GM18502 (cell line): ENCODE results near the gene DMXL1.

ENCODE experiments used
- ATAC-seq: cut with Tn5 transposase; IDR thresholded peaks from one replicate; pipeline ENCODE4 v1.9.1; 2021; ENCODE audit warnings: mild to moderate bottlenecking; ENCODE audit not compliant: unreplicated experiment, poor library complexity

Gene DMXL1

GRCh38 chr5:119070828-119071560, at the start of gene DMXL1:
DMXL1 (plus strand) TSS chr5:119071087; CDS start chr5:119071570, 483 bp downstream.
- ATAC-seq, result peak; percentile 85

DNA sequence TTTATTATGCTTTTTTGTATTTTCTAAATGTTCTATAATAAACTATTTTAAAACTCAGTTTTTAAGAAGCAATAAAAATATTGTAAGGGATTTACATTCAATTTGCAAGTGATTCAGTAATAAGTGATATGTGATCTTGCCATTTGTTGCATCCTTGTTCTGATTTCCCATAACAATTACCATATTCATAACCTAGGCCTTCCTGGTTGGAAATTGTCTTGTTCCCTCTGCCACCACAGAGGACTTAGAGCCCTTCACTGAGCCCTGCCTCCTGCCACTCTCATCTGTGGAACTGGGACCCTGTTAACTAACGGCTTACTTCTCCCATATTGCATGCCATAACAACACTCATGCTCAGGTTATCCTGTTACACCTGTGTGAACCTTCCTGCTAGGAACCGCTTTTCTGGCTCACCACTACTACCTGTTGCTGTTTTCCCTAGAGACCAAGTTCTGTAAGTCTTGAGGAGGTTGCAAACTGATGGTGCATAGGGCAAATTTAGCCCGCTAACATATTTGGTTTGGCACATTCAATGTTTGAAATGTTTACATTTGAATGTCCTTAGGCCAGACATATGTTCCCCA, 49.6 kb upstream of the DMXL1 start:
- no peak for ATAC-seq

DNA sequence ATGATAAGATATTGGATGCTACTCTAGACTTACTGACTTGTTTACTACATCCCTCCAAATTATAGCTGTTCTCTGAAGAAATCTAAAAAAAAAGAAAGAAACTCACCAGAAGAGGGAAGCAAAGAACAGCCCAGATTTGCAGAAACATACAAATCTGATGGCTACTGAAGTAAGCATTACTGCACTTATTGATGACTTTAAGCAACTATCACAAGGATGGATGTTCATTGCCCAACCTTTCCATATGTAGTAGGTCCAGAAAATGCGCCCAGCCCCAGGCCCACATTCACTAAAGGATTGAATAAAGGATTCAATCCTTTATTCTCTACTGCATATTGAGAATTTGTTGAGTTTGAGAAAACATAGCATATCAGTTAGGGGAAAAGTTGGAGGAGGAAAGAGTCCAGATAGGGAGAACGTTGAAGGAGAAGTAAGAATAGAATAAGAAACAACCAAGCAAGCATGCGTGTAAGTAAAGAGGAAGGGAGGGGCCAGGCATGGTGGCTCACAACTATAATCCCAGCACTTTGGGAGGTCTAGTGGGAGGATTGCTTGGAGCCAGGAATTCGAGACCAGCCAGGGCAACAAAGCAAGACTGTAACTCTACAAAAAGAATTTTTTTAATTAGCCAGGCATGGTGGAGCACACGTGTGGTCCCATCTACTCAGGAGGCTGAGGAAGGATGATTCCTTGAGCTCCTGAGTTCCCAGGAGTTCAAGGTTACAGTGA, 48.7 kb upstream of the DMXL1 start:
- ATAC-seq, result peak; percentile 85

GRCh38 chr5:119022773-119023172, 48.1 kb upstream of the DMXL1 start:
- no peak for ATAC-seq

DNA sequence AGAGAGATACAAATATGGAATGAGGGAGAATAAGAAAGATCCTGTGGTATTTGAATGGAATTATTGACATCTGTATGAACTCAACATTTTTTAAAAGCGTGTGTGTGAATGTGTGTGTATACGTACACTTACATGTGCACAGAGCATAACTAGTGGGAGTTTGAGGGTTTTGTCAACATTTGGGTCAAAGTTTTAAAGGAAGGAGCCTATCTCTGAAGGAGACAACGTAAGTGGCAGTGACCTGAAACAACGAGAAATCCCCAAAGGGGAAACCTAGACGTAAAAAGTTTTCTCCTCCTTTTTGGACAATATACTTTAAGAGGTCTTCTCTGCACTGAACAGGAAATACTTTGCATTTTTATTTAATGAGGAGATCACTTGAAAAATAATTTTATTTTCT, 42.3 kb upstream of the DMXL1 start:
- ATAC-seq, result no peak

GRCh38 chr5:119031011-119031886, 39.6 kb upstream of the DMXL1 start:
- ATAC-seq, result peak; percentile 81

DNA sequence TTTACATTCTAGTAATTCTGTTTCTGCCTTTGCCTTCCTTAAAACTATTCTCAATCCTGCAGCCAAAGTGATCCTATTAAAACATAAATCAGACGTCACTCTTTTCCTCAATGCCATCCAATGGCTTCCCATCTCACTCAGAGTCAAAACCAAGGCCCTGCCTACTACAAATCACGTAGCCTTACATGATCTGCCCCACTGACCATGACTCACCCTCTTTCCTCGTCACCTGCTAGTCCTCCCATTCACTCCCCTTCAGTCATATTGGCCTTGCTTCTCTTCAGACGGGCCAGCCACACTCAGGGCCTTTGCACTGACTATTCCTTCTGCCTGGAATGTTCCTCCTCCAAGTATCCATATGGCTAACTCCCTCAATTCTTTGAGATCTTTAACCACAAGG, 39.0 kb upstream of the DMXL1 start:
- ATAC-seq, result peak; percentile 66

DNA sequence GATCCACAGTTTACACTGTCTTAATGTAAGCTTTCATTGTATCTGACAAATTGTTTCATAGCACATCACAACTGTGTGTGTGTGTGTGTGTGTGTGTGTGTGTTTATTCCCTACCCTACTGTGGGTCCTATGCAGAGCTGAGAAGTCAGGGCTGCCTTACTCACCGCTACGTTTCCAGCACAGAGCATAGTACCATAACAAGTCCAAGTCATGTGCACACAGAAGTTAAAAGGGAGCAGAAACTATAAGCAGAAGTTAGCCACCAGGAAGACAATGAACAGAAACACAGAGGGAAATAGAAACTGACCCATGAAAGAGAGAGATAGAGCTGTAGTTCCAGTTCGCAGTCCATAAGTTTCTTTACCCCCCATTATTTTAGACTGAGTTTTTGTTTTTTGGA, 38.2 kb upstream of the DMXL1 start:
- no peak for ATAC-seq

- ATAC-seq, result no peak
Measured at GRCh38 chr5:119033135-119033534, 37.8 kb upstream of the DMXL1 start.

- no peak for ATAC-seq
Measured at GRCh38 chr5:119036101-119036762, 34.7 kb upstream of the DMXL1 start.

DNA sequence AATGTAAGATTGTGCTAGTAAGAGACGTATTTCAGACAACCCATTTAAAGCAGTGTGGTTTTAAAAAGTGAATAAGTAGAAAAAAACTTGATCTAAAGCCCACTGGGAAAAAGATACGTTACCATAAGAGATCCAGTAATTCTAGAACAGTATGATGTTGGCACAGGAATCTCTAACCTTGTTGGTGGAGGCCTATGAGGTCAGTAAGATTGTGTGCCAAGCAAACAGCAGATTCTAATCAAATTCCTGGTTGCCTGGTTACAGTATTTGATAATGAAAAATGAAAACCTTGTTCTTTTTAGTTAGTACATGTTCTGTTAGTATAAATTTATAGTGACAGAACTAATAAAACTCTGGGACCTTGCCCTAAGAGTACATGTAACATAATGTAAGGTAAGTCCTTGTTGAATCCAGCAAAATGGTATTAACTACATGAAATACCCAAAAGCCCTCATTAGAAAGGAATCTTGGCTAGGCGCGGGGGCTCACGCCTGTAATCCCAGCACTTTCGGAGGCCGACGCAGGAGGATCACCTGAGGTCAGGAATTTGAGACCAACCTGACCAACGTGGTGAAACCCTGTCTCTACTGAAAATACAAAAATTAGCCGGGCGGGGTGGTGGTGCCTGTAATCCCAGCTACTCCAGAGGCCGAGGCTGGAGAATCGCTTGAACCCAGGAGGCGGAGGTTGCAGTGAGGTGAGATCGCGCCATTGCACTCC, 33.2 kb upstream of the DMXL1 start:
- ATAC-seq, result no peak

DNA sequence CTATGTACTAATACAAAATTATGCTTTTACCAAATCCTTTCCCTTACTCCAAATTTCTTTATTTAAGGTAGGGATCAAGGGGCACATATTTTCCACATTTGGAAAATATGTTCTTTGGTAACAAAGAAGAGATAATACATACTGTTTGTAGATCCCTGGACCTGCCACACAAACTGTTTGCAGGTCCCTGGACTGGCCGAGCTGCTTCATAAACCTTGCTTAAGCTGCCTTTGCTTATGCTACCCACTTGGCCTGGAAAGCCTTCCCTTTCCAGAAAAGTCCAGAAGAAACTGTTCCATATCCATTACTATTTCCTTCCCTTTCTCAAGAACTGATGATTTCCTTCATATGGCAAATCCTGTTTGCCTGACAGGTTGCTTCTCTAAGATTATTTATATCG, 22.6 kb upstream of the DMXL1 start:
- no peak for ATAC-seq

- no peak for ATAC-seq
Measured at GRCh38 chr5:119049824-119050449, 20.9 kb upstream of the DMXL1 start.

GRCh38 chr5:119054101-119054500, 16.8 kb upstream of the DMXL1 start:
- ATAC-seq, result no peak

- ATAC-seq, result no peak
Measured at GRCh38 chr5:119055294-119055693, 15.6 kb upstream of the DMXL1 start.

- no peak for ATAC-seq
Measured at GRCh38 chr5:119058979-119059529, 11.8 kb upstream of the DMXL1 start.

GRCh38 chr5:119059740-119060255, 11.1 kb upstream of the DMXL1 start:
- peak; percentile 44 for ATAC-seq

DNA sequence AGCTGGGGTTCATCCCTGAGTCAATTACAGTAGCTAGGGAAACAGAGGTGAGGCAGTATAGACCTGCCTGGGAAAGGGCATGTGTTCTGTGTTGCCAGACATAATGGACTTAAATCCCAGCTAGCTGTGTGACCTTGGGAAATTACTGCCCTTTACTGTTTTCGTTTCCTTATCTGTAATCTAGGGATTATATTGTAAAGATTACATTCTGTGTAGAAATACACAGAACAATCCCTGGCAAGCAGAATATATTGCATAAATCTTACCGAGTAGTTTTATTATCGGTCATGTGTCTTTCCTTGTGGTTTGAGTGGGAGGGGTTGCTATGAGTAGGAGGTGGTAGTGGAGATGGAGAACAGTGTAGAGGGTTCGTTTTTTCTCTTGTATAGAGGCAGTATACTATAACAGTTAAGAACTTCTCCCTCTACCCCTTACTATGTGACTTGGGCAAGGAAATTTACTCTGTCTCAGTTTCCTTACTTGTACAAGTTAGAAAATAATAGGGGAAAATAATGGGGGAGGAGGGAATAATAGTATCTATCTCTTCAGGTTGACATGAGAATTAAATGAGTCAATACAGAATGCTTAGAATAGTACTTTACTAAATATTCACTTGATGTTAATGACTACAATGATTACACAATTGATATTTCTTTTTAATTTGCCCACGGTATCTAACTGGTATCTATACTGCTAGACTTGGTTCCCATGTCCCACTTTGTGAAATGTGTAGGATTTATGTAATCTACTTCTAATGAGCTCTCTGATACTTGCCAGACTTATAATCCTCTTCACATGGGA, 7.1 kb upstream of the DMXL1 start:
- ATAC-seq, result peak; percentile 85
